AML-193 (cell line): ENCODE results near the gene SPEG.
"Not testable (repeated sequence)": the region's sequence is repeated elsewhere in the genome, so short reads cannot be mapped to it uniquely, and the experiment has no call there.

ENCODE experiments used
- DNase-seq, 2 experiments: peaks; one replicate each; lab custom pipeline; 2025; lab: John Stamatoyannopoulos, UW

SPEG gene

GRCh38 chr2:219434718-219435525 is at the start of gene SPEG:
TSS of gene SPEG (plus strand) at chr2:219434843. CDS start at chr2:219434978, 135 bp downstream.
- DNase-seq: no peak

GRCh38 chr2:219384859-219385258 is 49.8 kb upstream of the SPEG start:
- DNase-seq: no peak

- DNase-seq: no peak
Observed at GRCh38 chr2:219385958-219386520, 48.6 kb upstream of the SPEG start.

GRCh38 chr2:219386532-219387280 is 47.9 kb upstream of the SPEG start:
- DNase-seq: no peak

- DNase-seq: peak; percentile 92
Observed at GRCh38 chr2:219387306-219388120, 47.1 kb upstream of the SPEG start, which contains the start of gene DNPEP. TSS of gene DNPEP (minus strand) at chr2:219387912. CDS start at chr2:219387794, 118 bp downstream.

- peak; percentile 92 for DNase-seq
Observed at GRCh38 chr2:219388121-219388906, 46.3 kb upstream of the SPEG start.

GRCh38 chr2:219388907-219389156 is 45.8 kb upstream of the SPEG start:
- no peak for DNase-seq

GRCh38 chr2:219392754-219393153 is 41.9 kb upstream of the SPEG start:
- DNase-seq: no peak

GRCh38 chr2:219395056-219395455 is 39.6 kb upstream of the SPEG start:
- not testable (repeated sequence) for DNase-seq

GRCh38 chr2:219395609-219396008 is 39.0 kb upstream of the SPEG start:
- DNase-seq: no peak

GRCh38 chr2:219396863-219397457 is 37.7 kb upstream of the SPEG start:
- no peak for DNase-seq

- no peak for DNase-seq
Observed at GRCh38 chr2:219398721-219399363, 35.8 kb upstream of the SPEG start.

GRCh38 chr2:219399716-219400478 is 34.7 kb upstream of the SPEG start:
- no peak for DNase-seq

- DNase-seq: no peak
Observed at GRCh38 chr2:219400562-219400961, 34.1 kb upstream of the SPEG start.

GRCh38 chr2:219401606-219402005 is 33.0 kb upstream of the SPEG start:
- DNase-seq: no peak

- DNase-seq: peak; percentile 52 to 65
Observed at GRCh38 chr2:219402665-219403515, 31.8 kb upstream of the SPEG start.

- DNase-seq: no peak
Observed at GRCh38 chr2:219403861-219404260, 30.8 kb upstream of the SPEG start.

GRCh38 chr2:219404291-219404910 is 30.2 kb upstream of the SPEG start:
- no peak for DNase-seq
